ENCODE measurements around the gene ENAH. TPM values are rescaled to one million over a fixed set of nuclear protein-coding genes. Genes with fewer than 3 reads are reported as not detected.
A peak's percentile ranks its signal among the peaks of the same experiment; 100 is the strongest.

Gene ENAH
- polyA plus RNA-seq, 1 donor (not counting 4 experiments of a cell fraction or from before 2014, with no cell fraction given): 61.0 TPM

- no peak overlapping the region for H2AFZ ChIP-seq (ENCODE audit: control insufficient read depth, low read length)
- no peak overlapping the region for H3K9ac ChIP-seq (ENCODE audit: control insufficient read depth, extremely low read depth, insufficient read depth, low read length)
- no peaks in the 10 kb centered on the region for H3K4me1 ChIP-seq (ENCODE audit: control insufficient read depth, extremely low read depth, insufficient read depth, low read length)
- no peak for TF ChIP-seq EZH2 (IDR thresholded peaks at IDR 0.05; ENCODE audit: low read length)
- TF ChIP-seq CTCF (optimal IDR thresholded peaks at IDR 0.05 in 1 of 3, IDR thresholded peaks at IDR 0.05 in 1 of 3, conservative IDR thresholded peaks at IDR 0.05 in 1 of 3; ENCODE audit: extremely low read depth in 1 of 3, insufficient read depth in 2 of 3, low read length in 3 of 3): no peak
- H3K27me3 ChIP-seq (ENCODE audit: control insufficient read depth, extremely low read depth, insufficient read depth, low read length): peaks cover 11% of the 10 kb centered on the region
- no peak overlapping the region for H3K4me3 ChIP-seq (ENCODE audit: control insufficient read depth in 2 of 3, extremely low read depth in 1 of 3, insufficient read depth in 2 of 3, low read depth in 1 of 3, low read length in 3 of 3)
- no peaks in the 10 kb centered on the region for H3K9me3 ChIP-seq (ENCODE audit: control insufficient read depth, low read depth, low read length)
- H3K27ac ChIP-seq (ENCODE audit: control insufficient read depth, insufficient read depth, low read length): no peak overlapping the region
- H3K4me2 ChIP-seq (ENCODE audit: control insufficient read depth, extremely low read depth, insufficient read depth, low read depth, low read length): no peak overlapping the region
- H3K9me1 ChIP-seq (ENCODE audit: control insufficient read depth, extremely low read depth, insufficient read depth, low read length): no peaks in the 10 kb centered on the region
- dilution Hi-C loops (cut with MboI; ENCODE audit: extremely low pct_ligation_motif_present, low sequenced_read_pairs): no loop called here
- no peak for FAIRE-seq
- H3K79me2 ChIP-seq (ENCODE audit: control insufficient read depth, insufficient read depth, low read length): no peaks in the 10 kb centered on the region
- no peak for DNase-seq (ENCODE audit: low read depth, low spot score)
- no peaks in the 10 kb centered on the region for H3K36me3 ChIP-seq (ENCODE audit: control insufficient read depth in 2 of 2, extremely low read depth in 1 of 2, insufficient read depth in 2 of 2, low read length in 2 of 2)
- no peaks in the 10 kb centered on the region for H4K20me1 ChIP-seq (ENCODE audit: control insufficient read depth, extremely low read depth, insufficient read depth, low read length)
Measured at GRCh38 chr1:225678545-225678944, 25.6 kb upstream of the ENAH start.

- no peak overlapping the region for H2AFZ ChIP-seq (ENCODE audit: control insufficient read depth, low read length)
- TF ChIP-seq CTCF (optimal IDR thresholded peaks at IDR 0.05 in 1 of 3, IDR thresholded peaks at IDR 0.05 in 1 of 3, conservative IDR thresholded peaks at IDR 0.05 in 1 of 3; ENCODE audit: extremely low read depth in 1 of 3, insufficient read depth in 2 of 3, low read length in 3 of 3): no peak
Measured at GRCh38 chr1:225677350-225678124, 24.6 kb upstream of the ENAH start.

More at GRCh38 chr1:225677350-225678124, 24.6 kb upstream of the ENAH start:
- H3K36me3 ChIP-seq (ENCODE audit: control insufficient read depth in 2 of 2, extremely low read depth in 1 of 2, insufficient read depth in 2 of 2, low read length in 2 of 2): no peaks in the 10 kb centered on the region
- no peaks in the 10 kb centered on the region for H3K79me2 ChIP-seq (ENCODE audit: control insufficient read depth, insufficient read depth, low read length)
- H3K27ac ChIP-seq (ENCODE audit: control insufficient read depth, insufficient read depth, low read length): no peak overlapping the region
- dilution Hi-C loops (cut with MboI; ENCODE audit: extremely low pct_ligation_motif_present, low sequenced_read_pairs): no loop called here
- peaks cover 11% of the 10 kb centered on the region for H3K27me3 ChIP-seq (ENCODE audit: control insufficient read depth, extremely low read depth, insufficient read depth, low read length)
- no peaks in the 10 kb centered on the region for H3K4me1 ChIP-seq (ENCODE audit: control insufficient read depth, extremely low read depth, insufficient read depth, low read length)
- no peak overlapping the region for H3K9ac ChIP-seq (ENCODE audit: control insufficient read depth, extremely low read depth, insufficient read depth, low read length)
- no peaks in the 10 kb centered on the region for H4K20me1 ChIP-seq (ENCODE audit: control insufficient read depth, extremely low read depth, insufficient read depth, low read length)
- FAIRE-seq (no peak), DNase-seq (ENCODE audit: low read depth, low spot score) (no peak)
- H3K4me2 ChIP-seq (ENCODE audit: control insufficient read depth, extremely low read depth, insufficient read depth, low read depth, low read length): peak overlapping the region; percentile 32
- no peaks in the 10 kb centered on the region for H3K9me3 ChIP-seq (ENCODE audit: control insufficient read depth, low read depth, low read length)
- no peaks in the 10 kb centered on the region for H3K9me1 ChIP-seq (ENCODE audit: control insufficient read depth, extremely low read depth, insufficient read depth, low read length)
- H3K4me3 ChIP-seq (ENCODE audit: control insufficient read depth in 2 of 3, extremely low read depth in 1 of 3, insufficient read depth in 2 of 3, low read depth in 1 of 3, low read length in 3 of 3): no peak overlapping the region
